Dedifferentiated amniotic fluid mesenchymal stem cell (primary cell): ENCODE data around the gene TGM1.
A peak's percentile ranks its signal among the peaks of the same experiment; 100 is the strongest.
"Not testable (repeated sequence)": the region's sequence is repeated elsewhere in the genome, so short reads cannot be mapped to it uniquely, and the experiment has no call there.

Experiments used
- DNase-seq: peaks from one replicate; pipeline ENCODE4 v3.0.0-alpha.2; 2016; ENCODE audit errors: extremely low spot score

The TGM1 gene

GRCh38 chr14:24254630-24255392 is 8.2 kb downstream of the TGM1 start:
- no peak for DNase-seq

- DNase-seq, result no peak
Observed at GRCh38 chr14:24253936-24254335, 9.0 kb downstream of the TGM1 start.

- DNase-seq, result no peak
Observed at GRCh38 chr14:24252289-24253124, 10.5 kb downstream of the TGM1 start.

GRCh38 chr14:24251880-24252288 is 11.1 kb downstream of the TGM1 start:
- DNase-seq, result peak; percentile 21

GRCh38 chr14:24250354-24250753 is 12.6 kb downstream of the TGM1 start:
- no peak for DNase-seq

GRCh38 chr14:24249230-24250021 is 13.6 kb downstream of the TGM1 start:
- no peak for DNase-seq

GRCh38 chr14:24247422-24247821 is 15.6 kb downstream of the TGM1 start:
- DNase-seq, result no peak

- DNase-seq, result peak; percentile 39
Observed at GRCh38 chr14:24246765-24247212, 16.2 kb downstream of the TGM1 start.

- DNase-seq, result not testable (repeated sequence)
Observed at GRCh38 chr14:24245350-24245749, 17.6 kb downstream of the TGM1 start.

- DNase-seq, result no peak
Observed at GRCh38 chr14:24243336-24243836, 19.6 kb downstream of the TGM1 start.

GRCh38 chr14:24241829-24242443 is 21.0 kb downstream of the TGM1 start:
- DNase-seq, result peak; percentile 90

- DNase-seq, result no peak
Observed at GRCh38 chr14:24240110-24240918, 22.7 kb downstream of the TGM1 start.

- DNase-seq, result no peak
Observed at GRCh38 chr14:24238527-24239037, 24.4 kb downstream of the TGM1 start.

- DNase-seq, result no peak
Observed at GRCh38 chr14:24238123-24238522, 24.9 kb downstream of the TGM1 start.

GRCh38 chr14:24237463-24237955 is 25.5 kb downstream of the TGM1 start:
- no peak for DNase-seq

GRCh38 chr14:24236689-24237462 is 26.1 kb downstream of the TGM1 start:
- no peak for DNase-seq

- DNase-seq, result no peak
Observed at GRCh38 chr14:24235804-24236688, 26.9 kb downstream of the TGM1 start.
